CD4-positive, alpha-beta memory T cell (primary cell): ENCODE measurements around the gene FJX1. TPM values are rescaled to one million over a fixed set of nuclear protein-coding genes. Genes with fewer than 3 reads are reported as not detected.
A peak's percentile ranks its signal among the peaks of the same experiment; 100 is the strongest.

Experiments used
- CTCF ChIA-PET: fragments of 350-600 bp; sonication (Branson Sonifier 250); formaldehyde crosslinking; loops from one replicate; lab custom pipeline; 2021; ENCODE audit warnings: inconsistent platforms; ENCODE audit not compliant: partially characterized antibody; lab: Charles Lee
- POLR2A ChIA-PET: fragments of 350-600 bp; sonication (Branson Sonifier 250); formaldehyde crosslinking; loops from one replicate; lab custom pipeline; 2021; ENCODE audit not compliant: partially characterized antibody; lab: Charles Lee
- DNase-seq, 5 donors: peaks; one replicate each; pipeline versions ENCODE4 v3.0.0 to v3.0.0-alpha.2; 2020 to 2022; ENCODE audit warnings: mixed read lengths in 1 of 5
- H3K27ac ChIP-seq: one replicate; pipeline ENCODE4 v1.7.0; 2013; ENCODE audit warnings: low read depth, low read length
- H3K27me3 ChIP-seq: 2 replicates; pipeline ENCODE4 v1.7.0; 2013; ENCODE audit warnings: mild to moderate bottlenecking, low read length, moderate library complexity; ENCODE audit not compliant: insufficient read depth
- H3K36me3 ChIP-seq: 2 replicates; pipeline ENCODE4 v1.7.0; 2013; ENCODE audit warnings: mild to moderate bottlenecking, low read length, moderate library complexity; ENCODE audit not compliant: insufficient read depth
- H3K4me1 ChIP-seq: 2 replicates; pipeline ENCODE4 v1.7.0; 2013; ENCODE audit warnings: mild to moderate bottlenecking, low read length, moderate library complexity; ENCODE audit not compliant: insufficient read depth
- H3K4me3 ChIP-seq, 2 donors: one replicate each; pipeline ENCODE4 v1.7.0; 2013; ENCODE audit warnings: low read length in 2 of 2, mild to moderate bottlenecking in 1 of 2
- H3K9me3 ChIP-seq, 2 donors: one replicate each; pipeline ENCODE4 v1.7.0; 2013; ENCODE audit warnings: low read length in 2 of 2, control low read depth in 1 of 2; ENCODE audit not compliant: control insufficient read depth in 1 of 2
- H3K27ac Mint-ChIP-seq, 7 donors: one replicate each; pipeline ENCODE4 v1.8.0; 2020 to 2021; ENCODE audit warnings: mixed read lengths in 7 of 7, mild to moderate bottlenecking in 6 of 7, inconsistent platforms in 3 of 7, moderate library complexity in 3 of 7
- H3K27me3 Mint-ChIP-seq, 2 donors: one replicate each; pipeline ENCODE4 v1.8.0; 2020 to 2021; ENCODE audit warnings: mixed read lengths in 2 of 2
- H3K36me3 Mint-ChIP-seq, 2 donors: one replicate each; pipeline ENCODE4 v1.8.0; 2020 to 2021; ENCODE audit warnings: mixed read lengths in 2 of 2, inconsistent platforms in 1 of 2, mild to moderate bottlenecking in 1 of 2
- H3K4me1 Mint-ChIP-seq, 4 donors: one replicate each; pipeline ENCODE4 v1.8.0; 2020 to 2021; ENCODE audit warnings: mixed read lengths in 4 of 4, mild to moderate bottlenecking in 1 of 4
- H3K4me3 Mint-ChIP-seq, 8 donors: one replicate each; pipeline ENCODE4 v1.8.0; 2020 to 2021; ENCODE audit warnings: mixed read lengths in 8 of 8, mild to moderate bottlenecking in 7 of 8, moderate library complexity in 6 of 8, inconsistent platforms in 3 of 8
- H3K9me3 Mint-ChIP-seq, 8 donors: one replicate each; pipeline ENCODE4 v1.8.0; 2020 to 2021; ENCODE audit warnings: mixed read lengths in 8 of 8, mild to moderate bottlenecking in 5 of 8, inconsistent platforms in 3 of 8, moderate library complexity in 1 of 8
- intact Hi-C: fragments of 100-400 bp; cut with micrococcal nuclease; formaldehyde crosslinking; loops from one replicate; pipeline ENCODE4 v1.15.1; 2023
- polyA plus RNA-seq, 2 donors: library from polyadenylated mRNA; unstranded; fragments of 300-500 nt; fragmentation: Illumina TruSeq; gene quantifications; one replicate each; pipeline ENCODE4 v1.2.3, GENCODE V29; 2021
- total RNA-seq, 2 experiments: library from RNA; stranded (reverse); gene quantifications; one replicate each; pipeline ENCODE4 v1.2.3, GENCODE V29; 2021

The FJX1 gene
- total RNA-seq (not detected), polyA plus RNA-seq (under 1 TPM in 1 of 2 donors, not detected in 1; 0.10 TPM)

- Histone ChIP-seq H3K9me3 (no peaks in the 10 kb centered on the region), H3K36me3 (no peaks in the 10 kb centered on the region), H3K4me1 (peaks cover 15% of the 10 kb centered on the region), H3K27ac (no peak within 1 kb of the TSS), H3K4me3 (no peak within 1 kb of the TSS), H3K27me3 (peaks cover 27% of the 10 kb centered on the region)
- no peak within 1 kb of the TSS for H3K27ac Mint-ChIP-seq
- H3K4me1 Mint-ChIP-seq: peaks cover 6 to 29% (median 11%) of the 10 kb centered on the region in 4 donors
- H3K36me3 Mint-ChIP-seq: peaks cover 0 to 2% of the 10 kb centered on the region in 2 donors
- ChIA-PET CTCF (interaction anchor here (1.0 to 1.8 kb wide), 3 partner anchors 11 to 649 kb away, joined by 4 to 8 read pairs (median 4); no protein-coding TSS in a partner anchor), POLR2A (no interaction called here)
- H3K9me3 Mint-ChIP-seq: peaks cover 0 to 1% (median 0%) of the 10 kb centered on the region in 8 donors
- peak in 2 of 5 donors; percentile 5 to 12 for DNase-seq
- H3K4me3 Mint-ChIP-seq: peak within 1 kb of the TSS; percentile 61 to 86 (median 79)
- intact Hi-C loops: loop anchor here (2.0 to 5.0 kb wide), 2 partner anchors 45 to 1129 kb away; partner anchors contain the start of gene TRIM44
- peaks cover 43 to 49% of the 10 kb centered on the region in 2 donors for H3K27me3 Mint-ChIP-seq
Observed at GRCh38 chr11:35617687-35618496, at the start of gene FJX1. FJX1 (plus strand) TSS chr11:35618460; CDS start chr11:35618637, 177 bp downstream.

- Mint-ChIP-seq H3K27me3 (peaks cover 18 to 26% of the 10 kb centered on the region in 2 donors), H3K9me3 (peaks cover 0 to 14% (median 5%) of the 10 kb centered on the region in 8 donors), H3K4me1 (no peaks in the 10 kb centered on the region), H3K36me3 (no peaks in the 10 kb centered on the region), H3K27ac (no peak overlapping the region), H3K4me3 (no peak overlapping the region)
- CTCF ChIA-PET: no interaction called here
- no peak overlapping the region for H3K4me3 ChIP-seq
- intact Hi-C loops: no loop called here
- no peak for DNase-seq
- H3K27me3 ChIP-seq: no peaks in the 10 kb centered on the region
- H3K4me1 ChIP-seq: no peaks in the 10 kb centered on the region
- no peak overlapping the region for H3K27ac ChIP-seq
- POLR2A ChIA-PET: no interaction called here
- H3K9me3 ChIP-seq: no peaks in the 10 kb centered on the region
- no peaks in the 10 kb centered on the region for H3K36me3 ChIP-seq
Observed at GRCh38 chr11:35571696-35572095, 46.6 kb upstream of the FJX1 start.

GRCh38 chr11:35579557-35580396 lies 38.5 kb upstream of the FJX1 start:
- ChIA-PET POLR2A (no interaction called here), CTCF (no interaction called here)
- Mint-ChIP-seq H3K4me1 (no peaks in the 10 kb centered on the region), H3K4me3 (no peak overlapping the region), H3K27ac (no peak overlapping the region), H3K27me3 (peaks cover 23 to 35% of the 10 kb centered on the region in 2 donors), H3K9me3 (peaks cover 0 to 5% (median 2%) of the 10 kb centered on the region in 8 donors), H3K36me3 (no peaks in the 10 kb centered on the region)
- H3K27me3 ChIP-seq: peaks cover 4% of the 10 kb centered on the region
- no peaks in the 10 kb centered on the region for H3K4me1 ChIP-seq
- intact Hi-C loops: no loop called here
- H3K36me3 ChIP-seq: no peaks in the 10 kb centered on the region
- H3K4me3 ChIP-seq: no peak overlapping the region
- no peak overlapping the region for H3K27ac ChIP-seq
- no peak for DNase-seq
- no peaks in the 10 kb centered on the region for H3K9me3 ChIP-seq

GRCh38 chr11:35580397-35580781 lies 37.9 kb upstream of the FJX1 start:
- Histone ChIP-seq H3K27ac (no peak overlapping the region), H3K4me1 (no peaks in the 10 kb centered on the region), H3K36me3 (no peaks in the 10 kb centered on the region), H3K9me3 (no peaks in the 10 kb centered on the region), H3K4me3 (no peak overlapping the region), H3K27me3 (peaks cover 8% of the 10 kb centered on the region)
- DNase-seq: no peak
- Mint-ChIP-seq H3K4me3 (no peak overlapping the region), H3K27me3 (peaks cover 23 to 35% of the 10 kb centered on the region in 2 donors), H3K9me3 (peaks cover 0 to 5% (median 2%) of the 10 kb centered on the region in 8 donors), H3K36me3 (no peaks in the 10 kb centered on the region), H3K4me1 (no peaks in the 10 kb centered on the region), H3K27ac (no peak overlapping the region)
- intact Hi-C loops: no loop called here
- ChIA-PET POLR2A (no interaction called here), CTCF (no interaction called here)

GRCh38 chr11:35582033-35582432 lies 36.2 kb upstream of the FJX1 start:
- Mint-ChIP-seq H3K4me3 (no peak overlapping the region), H3K4me1 (no peaks in the 10 kb centered on the region), H3K9me3 (peaks cover 0 to 4% (median 0%) of the 10 kb centered on the region in 8 donors), H3K27me3 (peaks cover 16 to 38% of the 10 kb centered on the region in 2 donors), H3K27ac (no peak overlapping the region), H3K36me3 (no peaks in the 10 kb centered on the region)
- Histone ChIP-seq H3K27me3 (peaks cover 8% of the 10 kb centered on the region), H3K36me3 (no peaks in the 10 kb centered on the region), H3K9me3 (no peaks in the 10 kb centered on the region), H3K4me1 (no peaks in the 10 kb centered on the region), H3K27ac (no peak overlapping the region), H3K4me3 (no peak overlapping the region)
- intact Hi-C loops: no loop called here
- POLR2A ChIA-PET: no interaction called here
- CTCF ChIA-PET: no interaction called here
- DNase-seq: no peak

- POLR2A ChIA-PET: no interaction called here
Observed at GRCh38 chr11:35583126-35583525, 35.1 kb upstream of the FJX1 start.

GRCh38 chr11:35583843-35584242 lies 34.4 kb upstream of the FJX1 start:
- Mint-ChIP-seq H3K4me1 (no peaks in the 10 kb centered on the region), H3K27ac (peak overlapping the region in 1 of 7 donors; percentile 39), H3K36me3 (no peaks in the 10 kb centered on the region), H3K27me3 (peaks cover 18 to 47% of the 10 kb centered on the region in 2 donors), H3K9me3 (peaks cover 0 to 4% (median 0%) of the 10 kb centered on the region in 8 donors), H3K4me3 (no peak overlapping the region)
- ChIA-PET CTCF (no interaction called here), POLR2A (no interaction called here)
- intact Hi-C loops: no loop called here
- Histone ChIP-seq H3K27me3 (peaks cover 8% of the 10 kb centered on the region), H3K9me3 (no peaks in the 10 kb centered on the region), H3K4me1 (no peaks in the 10 kb centered on the region), H3K27ac (no peak overlapping the region), H3K36me3 (no peaks in the 10 kb centered on the region), H3K4me3 (no peak overlapping the region)
- no peak for DNase-seq

More at GRCh38 chr11:35583126-35583525, 35.1 kb upstream of the FJX1 start:
- Histone ChIP-seq H3K27me3 (peaks cover 8% of the 10 kb centered on the region), H3K4me3 (no peak overlapping the region), H3K4me1 (no peaks in the 10 kb centered on the region), H3K36me3 (no peaks in the 10 kb centered on the region), H3K27ac (no peak overlapping the region), H3K9me3 (no peaks in the 10 kb centered on the region)
- peaks cover 0 to 4% (median 0%) of the 10 kb centered on the region in 8 donors for H3K9me3 Mint-ChIP-seq
- H3K27me3 Mint-ChIP-seq: peaks cover 18 to 43% of the 10 kb centered on the region in 2 donors
- no peak for DNase-seq
- CTCF ChIA-PET: no interaction called here
- intact Hi-C loops: no loop called here
- H3K4me1 Mint-ChIP-seq: no peaks in the 10 kb centered on the region
- H3K27ac Mint-ChIP-seq: no peak overlapping the region
- no peaks in the 10 kb centered on the region for H3K36me3 Mint-ChIP-seq
- no peak overlapping the region for H3K4me3 Mint-ChIP-seq
